CD4-positive, alpha-beta memory T cell (primary cell): ENCODE data around the gene PTPRD. TPM values are rescaled to one million over a fixed set of nuclear protein-coding genes. Genes with fewer than 3 reads are reported as not detected.
A peak's percentile ranks its signal among the peaks of the same experiment; 100 is the strongest.

Experiments used
- CTCF ChIA-PET: fragments of 350-600 bp; sonication (Branson Sonifier 250); formaldehyde crosslinking; loops from one replicate; lab custom pipeline; 2021; ENCODE audit warnings: inconsistent platforms; ENCODE audit not compliant: partially characterized antibody; lab: Charles Lee
- POLR2A ChIA-PET: fragments of 350-600 bp; sonication (Branson Sonifier 250); formaldehyde crosslinking; loops from one replicate; lab custom pipeline; 2021; ENCODE audit not compliant: partially characterized antibody; lab: Charles Lee
- DNase-seq, 5 donors: peaks; one replicate each; pipeline versions ENCODE4 v3.0.0 to v3.0.0-alpha.2; 2020 to 2022; ENCODE audit warnings: mixed read lengths in 1 of 5
- H3K27ac ChIP-seq: one replicate; pipeline ENCODE4 v1.7.0; 2013; ENCODE audit warnings: low read depth, low read length
- H3K27me3 ChIP-seq: 2 replicates; pipeline ENCODE4 v1.7.0; 2013; ENCODE audit warnings: mild to moderate bottlenecking, low read length, moderate library complexity; ENCODE audit not compliant: insufficient read depth
- H3K36me3 ChIP-seq: 2 replicates; pipeline ENCODE4 v1.7.0; 2013; ENCODE audit warnings: mild to moderate bottlenecking, low read length, moderate library complexity; ENCODE audit not compliant: insufficient read depth
- H3K4me1 ChIP-seq: 2 replicates; pipeline ENCODE4 v1.7.0; 2013; ENCODE audit warnings: mild to moderate bottlenecking, low read length, moderate library complexity; ENCODE audit not compliant: insufficient read depth
- H3K4me3 ChIP-seq, 2 donors: one replicate each; pipeline ENCODE4 v1.7.0; 2013; ENCODE audit warnings: low read length in 2 of 2, mild to moderate bottlenecking in 1 of 2
- H3K9me3 ChIP-seq, 2 donors: one replicate each; pipeline ENCODE4 v1.7.0; 2013; ENCODE audit warnings: low read length in 2 of 2, control low read depth in 1 of 2; ENCODE audit not compliant: control insufficient read depth in 1 of 2
- H3K27ac Mint-ChIP-seq, 7 donors: one replicate each; pipeline ENCODE4 v1.8.0; 2020 to 2021; ENCODE audit warnings: mixed read lengths in 7 of 7, mild to moderate bottlenecking in 6 of 7, inconsistent platforms in 3 of 7, moderate library complexity in 3 of 7
- H3K27me3 Mint-ChIP-seq, 2 donors: one replicate each; pipeline ENCODE4 v1.8.0; 2020 to 2021; ENCODE audit warnings: mixed read lengths in 2 of 2
- H3K36me3 Mint-ChIP-seq, 2 donors: one replicate each; pipeline ENCODE4 v1.8.0; 2020 to 2021; ENCODE audit warnings: mixed read lengths in 2 of 2, inconsistent platforms in 1 of 2, mild to moderate bottlenecking in 1 of 2
- H3K4me1 Mint-ChIP-seq, 4 donors: one replicate each; pipeline ENCODE4 v1.8.0; 2020 to 2021; ENCODE audit warnings: mixed read lengths in 4 of 4, mild to moderate bottlenecking in 1 of 4
- H3K4me3 Mint-ChIP-seq, 8 donors: one replicate each; pipeline ENCODE4 v1.8.0; 2020 to 2021; ENCODE audit warnings: mixed read lengths in 8 of 8, mild to moderate bottlenecking in 7 of 8, moderate library complexity in 6 of 8, inconsistent platforms in 3 of 8
- H3K9me3 Mint-ChIP-seq, 8 donors: one replicate each; pipeline ENCODE4 v1.8.0; 2020 to 2021; ENCODE audit warnings: mixed read lengths in 8 of 8, mild to moderate bottlenecking in 5 of 8, inconsistent platforms in 3 of 8, moderate library complexity in 1 of 8
- intact Hi-C: fragments of 100-400 bp; cut with micrococcal nuclease; formaldehyde crosslinking; loops from one replicate; pipeline ENCODE4 v1.15.1; 2023
- polyA plus RNA-seq, 2 donors: library from polyadenylated mRNA; unstranded; fragments of 300-500 nt; fragmentation: Illumina TruSeq; gene quantifications; one replicate each; pipeline ENCODE4 v1.2.3, GENCODE V29; 2021
- total RNA-seq, 2 experiments: library from RNA; stranded (reverse); gene quantifications; one replicate each; pipeline ENCODE4 v1.2.3, GENCODE V29; 2021

PTPRD gene
- total and polyA plus RNA-seq, 4 experiments from 2014 or later: not detected

- ChIA-PET CTCF (no interaction called here), POLR2A (no interaction called here)
- H3K9me3 Mint-ChIP-seq: peaks cover 0 to 3% (median 0%) of the 10 kb centered on the region in 8 donors
- H3K27ac ChIP-seq: no peak overlapping the region
- no peaks in the 10 kb centered on the region for H3K9me3 ChIP-seq
- H3K27me3 ChIP-seq: no peaks in the 10 kb centered on the region
- H3K27me3 Mint-ChIP-seq: no peaks in the 10 kb centered on the region
- no peak overlapping the region for H3K27ac Mint-ChIP-seq
- intact Hi-C loops: no loop called here
- H3K4me1 ChIP-seq: no peaks in the 10 kb centered on the region
- no peak for DNase-seq
- H3K36me3 Mint-ChIP-seq: no peaks in the 10 kb centered on the region
- H3K4me3 ChIP-seq: no peak overlapping the region
- H3K4me3 Mint-ChIP-seq: no peak overlapping the region
- H3K4me1 Mint-ChIP-seq: no peaks in the 10 kb centered on the region
- no peaks in the 10 kb centered on the region for H3K36me3 ChIP-seq
Observed at GRCh38 chr9:8531826-8532415, 2080.9 kb downstream of the PTPRD start.

- H3K27me3 Mint-ChIP-seq: peaks cover 0 to 1% of the 10 kb centered on the region in 2 donors
- no peak overlapping the region for H3K27ac Mint-ChIP-seq
- ChIA-PET POLR2A (no interaction called here), CTCF (no interaction called here)
- H3K4me1 Mint-ChIP-seq: no peaks in the 10 kb centered on the region
- intact Hi-C loops: no loop called here
- H3K36me3 Mint-ChIP-seq: no peaks in the 10 kb centered on the region
- no peak overlapping the region for H3K4me3 ChIP-seq
- no peaks in the 10 kb centered on the region for H3K36me3 ChIP-seq
- no peak overlapping the region for H3K4me3 Mint-ChIP-seq
- no peak overlapping the region for H3K27ac ChIP-seq
- no peaks in the 10 kb centered on the region for H3K9me3 ChIP-seq
- no peaks in the 10 kb centered on the region for H3K9me3 Mint-ChIP-seq
- DNase-seq: no peak
- no peaks in the 10 kb centered on the region for H3K27me3 ChIP-seq
- H3K4me1 ChIP-seq: no peaks in the 10 kb centered on the region
Observed at GRCh38 chr9:8521112-8521511, 2091.7 kb downstream of the PTPRD start.

- Mint-ChIP-seq H3K27me3 (peaks cover 0 to 1% of the 10 kb centered on the region in 2 donors), H3K4me1 (no peaks in the 10 kb centered on the region), H3K27ac (no peak overlapping the region), H3K36me3 (no peaks in the 10 kb centered on the region), H3K4me3 (no peak overlapping the region), H3K9me3 (no peaks in the 10 kb centered on the region)
- no peaks in the 10 kb centered on the region for H3K4me1 ChIP-seq
- ChIA-PET CTCF (no interaction called here), POLR2A (no interaction called here)
- no peak overlapping the region for H3K27ac ChIP-seq
- no peaks in the 10 kb centered on the region for H3K27me3 ChIP-seq
- no peaks in the 10 kb centered on the region for H3K36me3 ChIP-seq
- no peak for DNase-seq
- H3K9me3 ChIP-seq: no peaks in the 10 kb centered on the region
- no peak overlapping the region for H3K4me3 ChIP-seq
- intact Hi-C loops: no loop called here
Observed at GRCh38 chr9:8515748-8516147, 2097.1 kb downstream of the PTPRD start.

GRCh38 chr9:8514760-8515159 is 2098.0 kb downstream of the PTPRD start:
- H3K27me3 ChIP-seq: no peaks in the 10 kb centered on the region
- intact Hi-C loops: no loop called here
- POLR2A ChIA-PET: no interaction called here
- no peak for DNase-seq
- Mint-ChIP-seq H3K9me3 (no peaks in the 10 kb centered on the region), H3K27me3 (no peaks in the 10 kb centered on the region), H3K4me1 (no peaks in the 10 kb centered on the region), H3K4me3 (no peak overlapping the region), H3K27ac (no peak overlapping the region), H3K36me3 (no peaks in the 10 kb centered on the region)
- H3K36me3 ChIP-seq: no peaks in the 10 kb centered on the region
- H3K27ac ChIP-seq: no peak overlapping the region
- CTCF ChIA-PET: no interaction called here
- no peak overlapping the region for H3K4me3 ChIP-seq
- no peaks in the 10 kb centered on the region for H3K9me3 ChIP-seq
- no peaks in the 10 kb centered on the region for H3K4me1 ChIP-seq

GRCh38 chr9:8508671-8509290 is 2104.0 kb downstream of the PTPRD start:
- no peaks in the 10 kb centered on the region for H3K27me3 Mint-ChIP-seq
- no peak overlapping the region for H3K27ac ChIP-seq
- intact Hi-C loops: no loop called here
- H3K36me3 Mint-ChIP-seq: no peaks in the 10 kb centered on the region
- no peaks in the 10 kb centered on the region for H3K4me1 Mint-ChIP-seq
- no peaks in the 10 kb centered on the region for H3K4me1 ChIP-seq
- no peak overlapping the region for H3K4me3 Mint-ChIP-seq
- H3K4me3 ChIP-seq: no peak overlapping the region
- H3K36me3 ChIP-seq: no peaks in the 10 kb centered on the region
- H3K9me3 ChIP-seq: no peaks in the 10 kb centered on the region
- H3K27ac Mint-ChIP-seq: peak overlapping the region in 1 of 7 donors; percentile 41
- DNase-seq: no peak
- ChIA-PET CTCF (no interaction called here), POLR2A (no interaction called here)
- H3K27me3 ChIP-seq: no peaks in the 10 kb centered on the region
- H3K9me3 Mint-ChIP-seq: no peaks in the 10 kb centered on the region

GRCh38 chr9:8494571-8494970 is 2118.2 kb downstream of the PTPRD start:
- no peaks in the 10 kb centered on the region for H3K36me3 ChIP-seq
- H3K4me3 ChIP-seq: no peak overlapping the region
- Mint-ChIP-seq H3K4me1 (no peaks in the 10 kb centered on the region), H3K27ac (no peak overlapping the region), H3K36me3 (no peaks in the 10 kb centered on the region), H3K9me3 (peaks cover 0 to 5% (median 0%) of the 10 kb centered on the region in 8 donors), H3K4me3 (no peak overlapping the region), H3K27me3 (peaks cover 0 to 1% of the 10 kb centered on the region in 2 donors)
- no peak overlapping the region for H3K27ac ChIP-seq
- DNase-seq: no peak
- intact Hi-C loops: no loop called here
- no peaks in the 10 kb centered on the region for H3K4me1 ChIP-seq
- CTCF ChIA-PET: no interaction called here
- H3K27me3 ChIP-seq: no peaks in the 10 kb centered on the region
- POLR2A ChIA-PET: no interaction called here
- H3K9me3 ChIP-seq: no peaks in the 10 kb centered on the region

GRCh38 chr9:8492679-8493078 is 2120.1 kb downstream of the PTPRD start:
- no peak overlapping the region for H3K27ac ChIP-seq
- H3K4me1 ChIP-seq: no peaks in the 10 kb centered on the region
- no peaks in the 10 kb centered on the region for H3K36me3 ChIP-seq
- Mint-ChIP-seq H3K4me3 (no peak overlapping the region), H3K27ac (no peak overlapping the region), H3K4me1 (no peaks in the 10 kb centered on the region), H3K9me3 (peaks cover 0 to 2% (median 0%) of the 10 kb centered on the region in 8 donors), H3K36me3 (no peaks in the 10 kb centered on the region), H3K27me3 (no peaks in the 10 kb centered on the region)
- no peaks in the 10 kb centered on the region for H3K27me3 ChIP-seq
- no peak overlapping the region for H3K4me3 ChIP-seq
- H3K9me3 ChIP-seq: no peaks in the 10 kb centered on the region
- ChIA-PET POLR2A (no interaction called here), CTCF (no interaction called here)
- intact Hi-C loops: no loop called here
- DNase-seq: no peak
